ENCODE results near the gene MUS81.

MUS81 gene

GRCh38 chr11:65896034-65896999 is 36.1 kb downstream of the MUS81 start:
- Mint-ChIP-seq H3K9me3 (no peaks in the 10 kb centered on the region), H3K4me1 (ENCODE audit: low read depth) (peaks cover 68% of the 10 kb centered on the region), H3K27me3 (no peaks in the 10 kb centered on the region), H3K36me3 (ENCODE audit: low read depth) (peaks cover 71% of the 10 kb centered on the region), H3K27ac (peak overlapping the region; percentile 90), H3K4me3 (peak overlapping the region; percentile 85)
- no peak for DNase-seq

- no peaks in the 10 kb centered on the region for H3K9me3 Mint-ChIP-seq
- H3K27me3 Mint-ChIP-seq = no peaks in the 10 kb centered on the region
- DNase-seq = no peak
- peak overlapping the region; percentile 85 for H3K4me3 Mint-ChIP-seq
- peaks cover 64% of the 10 kb centered on the region for H3K36me3 Mint-ChIP-seq (ENCODE audit: low read depth)
- peak overlapping the region; percentile 90 for H3K27ac Mint-ChIP-seq
- peaks cover 70% of the 10 kb centered on the region for H3K4me1 Mint-ChIP-seq (ENCODE audit: low read depth)
Observed at GRCh38 chr11:65897020-65897471, 36.8 kb downstream of the MUS81 start.

DNA sequence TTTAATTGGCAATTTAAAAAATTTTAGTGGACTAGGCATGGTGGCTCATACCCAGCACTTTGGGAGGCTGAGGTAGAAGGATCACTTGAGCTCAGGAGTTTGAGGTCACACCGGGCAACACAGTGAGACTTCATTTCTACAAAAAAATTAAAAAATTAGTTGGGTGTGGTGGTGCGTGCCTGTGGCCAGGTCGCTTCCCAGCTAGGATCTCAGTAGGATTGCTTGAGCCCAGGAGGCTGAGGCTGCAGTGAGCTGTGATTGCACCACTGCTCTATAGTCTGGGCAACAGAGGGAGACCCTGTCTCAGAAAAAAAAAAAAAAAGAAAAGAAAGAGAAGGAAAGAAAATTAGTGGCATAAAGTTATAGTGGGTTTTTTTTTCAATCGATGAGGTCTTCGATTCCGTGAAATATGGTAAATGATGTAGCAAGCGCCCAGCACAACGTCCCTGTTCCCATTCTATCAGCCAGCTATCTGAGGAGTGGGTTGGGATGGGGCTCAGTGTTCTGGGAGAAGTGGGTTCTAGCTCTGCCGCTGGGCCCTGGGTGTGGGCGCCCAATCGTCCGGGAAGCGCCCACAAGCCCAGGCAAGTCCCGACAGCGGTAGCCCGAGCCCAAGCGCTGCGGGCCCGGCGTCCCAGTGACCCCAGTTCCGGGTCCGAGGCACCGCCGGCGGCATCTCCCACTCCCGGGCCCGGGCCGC is 38.6 kb downstream of the MUS81 start:
- H3K9me3 Mint-ChIP-seq = no peaks in the 10 kb centered on the region
- H3K27me3 Mint-ChIP-seq = no peaks in the 10 kb centered on the region
- DNase-seq = no peak
- peaks cover 56% of the 10 kb centered on the region for H3K4me1 Mint-ChIP-seq (ENCODE audit: low read depth)
- H3K4me3 Mint-ChIP-seq = peak overlapping the region; percentile 85
- H3K27ac Mint-ChIP-seq = peak overlapping the region; percentile 91
- H3K36me3 Mint-ChIP-seq (ENCODE audit: low read depth) = peaks cover 47% of the 10 kb centered on the region

DNA sequence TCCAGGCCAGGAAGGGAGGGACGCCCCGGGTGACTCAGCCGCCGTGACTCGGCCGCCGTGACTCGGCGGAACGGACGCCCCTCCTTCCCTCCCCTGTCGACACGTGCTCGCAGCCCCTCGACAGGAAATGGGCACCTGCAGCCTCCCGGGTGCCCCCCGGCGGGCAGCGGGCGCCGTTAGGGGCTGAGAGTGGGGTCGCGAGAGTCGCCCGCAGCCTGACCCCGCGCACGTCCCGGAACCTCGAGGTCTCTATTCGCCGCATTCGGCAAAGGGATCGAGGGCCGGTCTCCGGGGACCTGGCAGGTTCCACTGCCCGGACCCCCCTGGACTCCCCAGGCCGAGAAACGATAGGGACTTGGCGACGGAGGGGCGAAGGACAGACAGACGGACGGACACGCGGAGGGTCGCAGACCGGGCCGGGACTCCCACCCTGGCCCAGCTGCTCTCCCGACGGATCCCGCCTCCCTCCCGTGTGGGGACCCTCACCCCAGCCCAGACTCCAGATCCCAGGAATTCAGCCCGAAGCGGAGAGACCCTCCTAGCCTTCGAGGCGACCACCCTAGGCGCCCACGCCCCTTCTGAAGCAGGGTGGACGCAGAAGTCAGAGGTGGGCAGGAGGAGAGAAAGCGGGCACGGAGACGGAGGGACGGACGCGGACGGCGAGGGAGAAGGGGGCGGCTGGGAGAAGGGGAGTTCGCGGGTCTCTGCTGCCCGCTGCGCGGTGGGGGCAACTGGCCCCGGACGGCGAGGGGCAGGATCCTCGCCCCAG is 39.3 kb downstream of the MUS81 start:
- Mint-ChIP-seq H3K27ac (peak overlapping the region; percentile 95), H3K36me3 (ENCODE audit: low read depth) (peaks cover 40% of the 10 kb centered on the region), H3K4me1 (ENCODE audit: low read depth) (peaks cover 50% of the 10 kb centered on the region), H3K4me3 (peak overlapping the region; percentile 85), H3K27me3 (no peaks in the 10 kb centered on the region), H3K9me3 (no peaks in the 10 kb centered on the region)
- peak; percentile 87 for DNase-seq

DNA sequence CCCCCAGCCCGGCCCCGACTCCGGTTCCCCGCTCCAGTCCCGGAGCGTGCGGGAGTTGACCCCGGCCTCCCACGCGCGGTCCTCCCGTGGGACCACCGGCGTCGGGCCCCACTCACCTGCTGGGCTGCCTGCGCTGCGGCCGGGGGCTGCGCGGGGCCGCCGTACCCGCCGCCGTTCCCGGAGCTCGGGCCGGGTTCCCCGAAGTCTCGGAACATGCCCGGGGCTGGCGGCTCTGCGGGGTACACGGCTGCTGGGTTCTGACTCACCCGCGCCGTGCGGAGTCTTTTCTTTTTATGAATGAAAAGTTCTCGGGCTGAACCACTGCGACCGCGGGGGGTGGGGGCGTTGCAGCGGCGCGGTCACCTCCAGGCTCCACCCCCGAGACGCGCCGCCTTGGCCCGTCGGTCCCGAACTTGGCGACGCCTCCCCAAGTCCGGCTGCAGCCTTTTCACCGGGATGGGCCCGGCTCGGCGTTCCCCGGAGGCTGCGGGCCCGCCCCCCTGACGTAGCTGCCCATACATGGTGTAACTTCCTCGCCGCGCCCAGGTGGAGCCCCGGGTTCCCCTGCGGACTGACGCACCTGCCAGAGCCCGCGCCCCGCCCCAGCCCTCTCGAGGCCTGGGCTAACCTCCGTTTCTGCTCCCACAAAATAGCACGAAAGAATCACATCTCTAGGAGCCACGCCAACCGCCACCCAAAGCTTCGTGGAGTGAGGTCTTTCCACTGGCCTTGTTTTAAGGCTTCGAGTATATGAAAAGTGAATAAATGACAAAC is 40.1 kb downstream of the MUS81 start, which contains the start of gene FOSL1:
FOSL1 (minus strand) TSS at position 264 of the 774 bp plus-strand sequence; CDS start at position 215, 49 bp downstream.
- Mint-ChIP-seq H3K4me1 (ENCODE audit: low read depth) (peaks cover 47% of the 10 kb centered on the region), H3K27me3 (no peaks in the 10 kb centered on the region), H3K4me3 (peak within 1 kb of the TSS; percentile 85), H3K36me3 (ENCODE audit: low read depth) (peaks cover 37% of the 10 kb centered on the region), H3K9me3 (no peaks in the 10 kb centered on the region), H3K27ac (peak within 1 kb of the TSS; percentile 95)
- peak; percentile 95 for DNase-seq

DNA sequence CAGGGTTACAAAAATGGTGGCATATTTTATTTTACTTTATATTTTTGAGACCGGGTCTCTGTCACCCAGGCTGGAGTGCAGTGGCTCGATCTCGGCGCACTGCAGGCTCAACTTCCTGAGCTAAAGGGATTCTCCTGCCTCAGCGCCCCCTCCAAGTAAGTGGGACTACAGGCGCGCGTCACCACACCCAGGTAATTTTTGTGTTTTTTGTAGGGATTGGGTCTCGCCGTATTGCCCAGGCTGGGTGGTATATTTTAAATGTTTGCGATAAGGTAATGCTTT is 40.6 kb downstream of the MUS81 start:
- Mint-ChIP-seq H3K27ac (peak overlapping the region; percentile 89), H3K4me3 (peak overlapping the region; percentile 76), H3K9me3 (no peaks in the 10 kb centered on the region), H3K36me3 (ENCODE audit: low read depth) (peaks cover 31% of the 10 kb centered on the region), H3K27me3 (no peaks in the 10 kb centered on the region), H3K4me1 (ENCODE audit: low read depth) (peaks cover 42% of the 10 kb centered on the region)
- DNase-seq = no peak

DNA sequence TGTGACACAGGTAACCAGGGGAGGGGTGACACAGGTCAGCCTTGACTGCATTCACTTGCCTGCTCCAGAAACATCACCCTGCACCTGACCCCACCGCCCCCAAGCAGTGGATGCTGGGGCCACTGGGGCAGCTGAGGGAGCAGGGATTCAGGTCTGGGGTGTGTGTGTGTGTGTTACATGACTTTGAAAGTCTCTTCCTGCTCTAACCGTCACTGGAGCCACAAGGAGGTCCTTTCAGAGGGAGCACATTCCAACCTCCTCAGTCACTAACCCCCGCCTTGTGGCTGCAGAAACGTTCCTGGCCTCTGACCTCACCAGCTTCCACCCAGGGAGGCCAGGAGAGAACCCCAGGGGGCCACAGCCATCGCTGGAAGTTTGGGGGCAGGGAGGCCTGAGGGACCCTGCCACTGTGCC is 42.8 kb downstream of the MUS81 start:
- Mint-ChIP-seq H3K27ac (no peak overlapping the region), H3K36me3 (ENCODE audit: low read depth) (peaks cover 12% of the 10 kb centered on the region), H3K4me3 (no peak overlapping the region), H3K9me3 (no peaks in the 10 kb centered on the region), H3K4me1 (ENCODE audit: low read depth) (peaks cover 22% of the 10 kb centered on the region), H3K27me3 (no peaks in the 10 kb centered on the region)
- DNase-seq = no peak

DNA sequence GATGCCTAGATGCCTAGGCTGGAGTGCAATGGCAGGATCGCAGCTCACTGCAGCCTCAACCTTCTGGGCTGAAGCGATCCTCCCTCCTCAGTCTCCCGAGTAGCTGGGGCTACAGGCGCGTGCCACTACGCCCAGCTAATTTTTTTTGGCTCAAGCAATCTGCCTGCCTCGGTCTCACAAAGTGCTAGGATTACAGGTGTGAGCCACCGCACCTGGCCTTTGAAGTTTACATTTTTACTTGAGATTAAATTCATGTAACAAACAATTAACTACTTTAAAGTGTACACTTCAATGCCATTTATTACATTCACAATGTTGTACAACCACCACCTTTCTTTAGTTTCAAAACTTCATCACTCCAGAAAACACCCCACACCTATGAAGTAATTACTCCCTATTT is 43.5 kb downstream of the MUS81 start:
- Mint-ChIP-seq H3K9me3 (no peaks in the 10 kb centered on the region), H3K4me3 (no peak overlapping the region), H3K27me3 (no peaks in the 10 kb centered on the region), H3K27ac (no peak overlapping the region), H3K4me1 (ENCODE audit: low read depth) (peaks cover 19% of the 10 kb centered on the region), H3K36me3 (ENCODE audit: low read depth) (peaks cover 6% of the 10 kb centered on the region)
- no peak for DNase-seq

GRCh38 chr11:65906602-65907001 is 46.4 kb downstream of the MUS81 start:
- no peak overlapping the region for H3K27ac Mint-ChIP-seq
- H3K27me3 Mint-ChIP-seq = peaks cover 7% of the 10 kb centered on the region
- H3K9me3 Mint-ChIP-seq = no peaks in the 10 kb centered on the region
- H3K4me1 Mint-ChIP-seq (ENCODE audit: low read depth) = peaks cover 16% of the 10 kb centered on the region
- H3K36me3 Mint-ChIP-seq (ENCODE audit: low read depth) = no peaks in the 10 kb centered on the region
- no peak overlapping the region for H3K4me3 Mint-ChIP-seq
- DNase-seq = no peak

GRCh38 chr11:65907878-65908277 is 47.6 kb downstream of the MUS81 start:
- Mint-ChIP-seq H3K27ac (no peak overlapping the region), H3K4me1 (ENCODE audit: low read depth) (peaks cover 7% of the 10 kb centered on the region), H3K9me3 (no peaks in the 10 kb centered on the region), H3K4me3 (no peak overlapping the region), H3K27me3 (peaks cover 7% of the 10 kb centered on the region), H3K36me3 (ENCODE audit: low read depth) (no peaks in the 10 kb centered on the region)
- DNase-seq = no peak

DNA sequence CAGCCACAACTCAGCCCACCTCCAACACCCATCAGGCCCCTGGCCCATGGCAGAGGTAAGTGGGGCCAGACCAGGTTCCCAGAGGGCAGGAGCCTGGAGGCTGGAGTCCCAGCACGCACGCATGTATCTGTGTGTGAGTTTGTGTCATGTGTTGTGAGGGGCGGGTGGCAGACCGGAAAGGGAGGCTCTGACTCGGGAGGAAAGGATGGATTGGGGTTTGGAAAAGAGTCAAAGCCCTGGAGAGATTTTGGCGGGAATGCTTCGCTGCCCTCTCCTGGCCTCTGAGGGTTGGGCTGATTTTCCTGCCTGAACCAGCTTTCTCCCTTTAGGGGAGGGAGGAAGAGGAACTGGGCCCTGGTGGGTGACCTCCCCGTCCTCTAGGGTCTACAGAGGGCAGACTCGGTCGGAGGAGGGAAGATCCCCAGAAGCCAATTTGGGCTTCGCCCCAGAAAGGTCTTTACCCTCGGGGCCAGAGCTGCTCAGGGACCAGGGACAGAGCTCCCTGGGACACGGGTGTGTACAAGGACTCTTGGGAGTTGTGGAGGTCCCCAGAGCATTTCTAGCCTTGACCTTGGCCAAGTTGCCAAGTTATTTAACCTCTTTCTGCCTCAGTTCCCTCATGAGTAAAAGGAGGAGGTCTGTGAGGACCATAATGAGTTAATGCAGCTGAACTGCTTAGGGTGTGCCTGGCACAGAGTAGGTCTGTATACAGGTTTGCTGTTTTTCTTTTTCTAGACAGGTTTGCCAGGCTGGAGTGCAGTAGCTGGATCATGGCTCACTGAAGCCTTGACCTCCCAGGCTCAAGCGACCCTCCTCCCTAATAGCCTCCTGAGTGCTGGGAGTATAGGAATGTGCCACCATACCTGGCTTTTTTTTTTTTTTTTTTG is 51.7 kb downstream of the MUS81 start:
- no peak for DNase-seq

DNA sequence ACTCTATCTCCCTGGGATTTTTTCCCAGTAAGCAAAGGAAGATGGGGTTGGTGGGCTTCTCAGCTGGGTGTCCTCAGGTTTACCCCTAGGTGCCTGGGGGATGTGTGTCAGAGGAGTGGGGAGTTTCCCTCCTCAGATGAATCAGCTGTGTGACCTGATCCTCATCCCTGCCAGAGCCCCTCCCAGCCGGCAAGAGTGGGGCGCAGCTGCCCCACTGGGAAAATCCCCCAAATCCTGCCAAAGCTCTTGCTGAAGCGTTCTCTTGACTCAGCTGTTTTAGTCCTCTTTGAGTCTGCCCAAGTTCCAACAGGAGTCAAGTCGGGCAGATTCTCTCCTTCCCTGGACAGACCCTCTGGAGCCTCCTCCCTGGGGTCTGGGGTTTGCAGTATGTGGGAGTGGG is 52.6 kb downstream of the MUS81 start:
- no peak for DNase-seq
- Mint-ChIP-seq H3K4me3 (no peak overlapping the region), H3K9me3 (no peaks in the 10 kb centered on the region), H3K36me3 (ENCODE audit: low read depth) (peaks cover 2% of the 10 kb centered on the region), H3K27ac (no peak overlapping the region), H3K4me1 (ENCODE audit: low read depth) (peaks cover 40% of the 10 kb centered on the region), H3K27me3 (peaks cover 7% of the 10 kb centered on the region)

More for the DNA sequence above, 51.7 kb downstream of the MUS81 start:
- H3K27me3 Mint-ChIP-seq = peaks cover 7% of the 10 kb centered on the region
- no peaks in the 10 kb centered on the region for H3K9me3 Mint-ChIP-seq
- H3K36me3 Mint-ChIP-seq (ENCODE audit: low read depth) = peaks cover 1% of the 10 kb centered on the region
- H3K4me1 Mint-ChIP-seq (ENCODE audit: low read depth) = peaks cover 31% of the 10 kb centered on the region
- H3K4me3 Mint-ChIP-seq = no peak overlapping the region
- peak overlapping the region; percentile 51 for H3K27ac Mint-ChIP-seq

Data from activated T-cell treated with anti-CD3 and anti-CD28 coated beads, Interleukin-2, amount 50 U/mL, for 24 hours (primary cell).